CD4-positive, alpha-beta T cell (primary cell): ENCODE data around the gene NUBP2. TPM values are rescaled to one million over a fixed set of nuclear protein-coding genes. Genes with fewer than 3 reads are reported as not detected.
A peak's percentile ranks its signal among the peaks of the same experiment; 100 is the strongest.

ENCODE experiments used
- ATAC-seq: fragments of 200-7000 bp; cut with Tn5 transposase; one replicate; pipeline ENCODE4 v1.10.0; 2022; ENCODE audit warnings: mild to moderate bottlenecking; ENCODE audit not compliant: poor library complexity
- CTCF ChIA-PET: fragments of 350-600 bp; sonication (Branson Sonifier 250); formaldehyde crosslinking; loops from one replicate; lab custom pipeline; 2021; ENCODE audit warnings: antibody characterized with exemption, inconsistent platforms; lab: Charles Lee
- POLR2A ChIA-PET: fragments of 350-600 bp; sonication (Branson Sonifier 250); formaldehyde crosslinking; loops from one replicate; lab custom pipeline; 2021; ENCODE audit warnings: antibody characterized with exemption, inconsistent platforms; lab: Charles Lee
- DNase-seq, 14 experiments: peaks; one replicate each; pipeline ENCODE4 v3.0.0-alpha.2; 2013 to 2020; ENCODE audit warnings: mixed read lengths in 2 of 14
- H3K27ac ChIP-seq, 2 donors: one replicate each; pipeline versions ENCODE4 v1.5.1 to v1.7.0; 2013; ENCODE audit warnings: low read length in 2 of 2, low read depth in 1 of 2, mild to moderate bottlenecking in 1 of 2
- H3K27me3 ChIP-seq, 2 experiments: 1 replicate in 1 of 2; 2 replicates in 1 of 2; pipeline versions ENCODE4 v1.6.1 to v1.7.0; 2013; ENCODE audit warnings: low read length in 2 of 2, control low read depth in 1 of 2, mild to moderate bottlenecking in 1 of 2, moderate library complexity in 1 of 2; ENCODE audit not compliant: insufficient read depth in 2 of 2, control insufficient read depth in 1 of 2
- H3K36me3 ChIP-seq: one replicate; pipeline ENCODE4 v1.6.1; 2013; ENCODE audit warnings: low read length, control low read depth; ENCODE audit not compliant: insufficient read depth
- H3K4me1 ChIP-seq: one replicate; pipeline ENCODE4 v1.6.1; 2013; ENCODE audit warnings: low read length, control low read depth; ENCODE audit not compliant: insufficient read depth
- H3K4me3 ChIP-seq: one replicate; pipeline ENCODE4 v1.5.1; 2013; ENCODE audit warnings: mild to moderate bottlenecking, low read length, moderate library complexity
- H3K9me3 ChIP-seq, 2 experiments: 1 replicate in 1 of 2; 2 replicates in 1 of 2; pipeline versions ENCODE4 v1.6.1 to v1.7.0; 2013; ENCODE audit warnings: low read length in 2 of 2, mild to moderate bottlenecking in 2 of 2, control low read depth in 1 of 2, moderate library complexity in 1 of 2; ENCODE audit not compliant: control insufficient read depth in 1 of 2, insufficient read depth in 1 of 2
- H3K27ac Mint-ChIP-seq: one replicate; pipeline ENCODE4 v1.8.0; 2020; ENCODE audit warnings: mixed read lengths
- H3K27me3 Mint-ChIP-seq: one replicate; pipeline ENCODE4 v1.8.0; 2021; ENCODE audit warnings: mixed read lengths
- H3K36me3 Mint-ChIP-seq: one replicate; pipeline ENCODE4 v1.8.0; 2021; ENCODE audit warnings: low read depth, mixed read lengths
- H3K4me1 Mint-ChIP-seq: one replicate; pipeline ENCODE4 v1.8.0; 2021; ENCODE audit warnings: low read depth, mixed read lengths
- H3K4me3 Mint-ChIP-seq: one replicate; pipeline ENCODE4 v1.8.0; 2020; ENCODE audit warnings: mild to moderate bottlenecking, mixed read lengths
- H3K9me3 Mint-ChIP-seq: one replicate; pipeline ENCODE4 v1.8.0; 2020; ENCODE audit warnings: mixed read lengths
- CTCF ChIP-seq: fragments of 200-600 bp; IDR thresholded peaks from one replicate; pipeline ENCODE4 v1.8.0; 2022; ENCODE audit warnings: antibody characterized with exemption, mild to moderate bottlenecking
- intact Hi-C, 2 experiments: fragments of 100-400 bp; cut with DNase I in 1 of 2; cut with micrococcal nuclease in 1 of 2; formaldehyde crosslinking; loops; one replicate each; pipeline versions ENCODE4 v1.15.1 to v1.9.0; 2023 to 2025; cut with DNase I, micrococcal nuclease
- total RNA-seq, 174 experiments: library from RNA in 2 of 174; stranded (reverse) in 2 of 174; gene quantifications; one replicate each; pipeline ENCODE4 v1.2.3 and lab custom pipeline; 2021 to 2026

The NUBP2 gene
- total RNA-seq, 2 experiments from 2014 or later = 36.4 to 38.1 TPM

GRCh38 chr16:1792836-1793577 lies 10.2 kb downstream of the NUBP2 start:
- H3K4me3 Mint-ChIP-seq = no peak overlapping the region
- ChIA-PET POLR2A (interaction anchor here (2.2 kb wide), 1 partner anchor 10 kb away, joined by 9 read pairs; the partner anchor contains the start of genes NUBP2 and SPSB3), CTCF (no interaction called here)
- H3K27me3 Mint-ChIP-seq = no peaks in the 10 kb centered on the region
- no peak overlapping the region for H3K4me3 ChIP-seq
- peaks cover 3% of the 10 kb centered on the region for H3K9me3 Mint-ChIP-seq
- DNase-seq = peak in 1 of 14 experiments; percentile 16
- peaks cover 19% of the 10 kb centered on the region for H3K36me3 ChIP-seq
- no peak for TF ChIP-seq CTCF
- no peaks in the 10 kb centered on the region for H3K27me3 ChIP-seq
- H3K4me1 ChIP-seq = no peaks in the 10 kb centered on the region
- H3K4me1 Mint-ChIP-seq = no peaks in the 10 kb centered on the region
- no peak overlapping the region for H3K27ac Mint-ChIP-seq
- intact Hi-C loops = no loop called here
- no peak for ATAC-seq
- peaks cover 7 to 8% of the 10 kb centered on the region in 2 experiments for H3K9me3 ChIP-seq
- H3K36me3 Mint-ChIP-seq = peaks cover 11% of the 10 kb centered on the region
- no peak overlapping the region for H3K27ac ChIP-seq

GRCh38 chr16:1793578-1794220 lies 10.9 kb downstream of the NUBP2 start, which contains the start of gene IGFALS:
IGFALS (minus strand) TSS chr16:1793705; CDS start chr16:1793652, 53 bp downstream.
- intact Hi-C loops = no loop called here
- no peak for TF ChIP-seq CTCF
- Mint-ChIP-seq H3K9me3 (peaks cover 3% of the 10 kb centered on the region), H3K27ac (no peak within 1 kb of the TSS), H3K4me3 (no peak within 1 kb of the TSS), H3K27me3 (no peaks in the 10 kb centered on the region), H3K36me3 (peaks cover 10% of the 10 kb centered on the region), H3K4me1 (no peaks in the 10 kb centered on the region)
- no peak for ATAC-seq
- H3K4me1 ChIP-seq = no peaks in the 10 kb centered on the region
- POLR2A ChIA-PET = interaction anchor here (2.2 kb wide), 1 partner anchor 11 kb away, joined by 9 read pairs; the partner anchor contains the start of genes NUBP2 and SPSB3
- peaks cover 12% of the 10 kb centered on the region for H3K36me3 ChIP-seq
- H3K4me3 ChIP-seq = no peak within 1 kb of the TSS
- H3K27me3 ChIP-seq = no peaks in the 10 kb centered on the region
- peaks cover 11 to 15% of the 10 kb centered on the region in 2 experiments for H3K9me3 ChIP-seq
- no peak within 1 kb of the TSS for H3K27ac ChIP-seq
- peak in 1 of 14 experiments; percentile 16 for DNase-seq
- CTCF ChIA-PET = no interaction called here

GRCh38 chr16:1794221-1794871 lies 11.6 kb downstream of the NUBP2 start:
- peaks cover 6% of the 10 kb centered on the region for H3K36me3 ChIP-seq
- Mint-ChIP-seq H3K27ac (no peak overlapping the region), H3K36me3 (peaks cover 4% of the 10 kb centered on the region), H3K27me3 (no peaks in the 10 kb centered on the region), H3K4me1 (no peaks in the 10 kb centered on the region), H3K4me3 (no peak overlapping the region), H3K9me3 (peaks cover 3% of the 10 kb centered on the region)
- ATAC-seq (no peak), DNase-seq (peak in 1 of 14 experiments; percentile 20)
- CTCF ChIA-PET = no interaction called here
- H3K27me3 ChIP-seq = no peaks in the 10 kb centered on the region
- no peak overlapping the region for H3K27ac ChIP-seq
- TF ChIP-seq CTCF = no peak
- intact Hi-C loops = no loop called here
- H3K9me3 ChIP-seq = peaks cover 11 to 19% of the 10 kb centered on the region in 2 experiments
- H3K4me1 ChIP-seq = no peaks in the 10 kb centered on the region
- no peak overlapping the region for H3K4me3 ChIP-seq
- POLR2A ChIA-PET = interaction anchor here (2.2 kb wide), 1 partner anchor 12 kb away, joined by 9 read pairs; the partner anchor contains the start of genes NUBP2 and SPSB3
